Activated CD4-positive, alpha-beta T cell treated with anti-CD3 and anti-CD28 coated beads, Interleukin-2, Interleukin-4, amounts not matched to agents 100 ng/mL and 50 ng/mL, durations not matched to agents 16 hours and 8 hours (primary cell): ENCODE data around the gene GGACT.

Experiments used
- DNase-seq: peaks from one replicate; pipeline ENCODE4 v3.0.0-alpha.2; 2020; ENCODE audit warnings: low spot score

GGACT gene

DNA sequence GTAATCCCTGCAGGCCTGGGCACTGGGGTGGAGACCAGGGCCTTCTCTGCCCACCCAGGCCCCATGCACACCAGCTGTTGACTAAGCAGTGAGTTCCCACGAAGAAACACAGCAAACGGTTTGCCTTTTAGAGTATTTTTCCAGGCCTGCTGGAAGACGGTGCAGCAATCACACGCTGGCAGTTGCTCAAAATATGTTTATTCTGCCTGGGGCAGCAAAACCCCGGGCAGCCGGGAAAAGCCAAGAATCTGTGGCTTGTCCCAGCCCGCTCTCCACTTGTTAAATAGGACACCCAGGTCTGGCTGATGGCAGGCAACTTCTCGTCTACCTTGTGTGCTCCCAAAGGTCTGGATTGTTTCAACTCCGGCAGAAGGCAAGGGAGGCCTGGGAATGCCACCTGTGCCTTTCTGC is 40.8 kb downstream of the GGACT start:
- no peak for DNase-seq

GRCh38 chr13:100546713-100547405 is 41.7 kb downstream of the GGACT start:
- no peak for DNase-seq

- no peak for DNase-seq
These were observed 42.9 kb downstream of the GGACT start for GRCh38 chr13:100545684-100546061.

- no peak for DNase-seq
These were observed 43.5 kb downstream of the GGACT start for GRCh38 chr13:100544866-100545683.

DNA sequence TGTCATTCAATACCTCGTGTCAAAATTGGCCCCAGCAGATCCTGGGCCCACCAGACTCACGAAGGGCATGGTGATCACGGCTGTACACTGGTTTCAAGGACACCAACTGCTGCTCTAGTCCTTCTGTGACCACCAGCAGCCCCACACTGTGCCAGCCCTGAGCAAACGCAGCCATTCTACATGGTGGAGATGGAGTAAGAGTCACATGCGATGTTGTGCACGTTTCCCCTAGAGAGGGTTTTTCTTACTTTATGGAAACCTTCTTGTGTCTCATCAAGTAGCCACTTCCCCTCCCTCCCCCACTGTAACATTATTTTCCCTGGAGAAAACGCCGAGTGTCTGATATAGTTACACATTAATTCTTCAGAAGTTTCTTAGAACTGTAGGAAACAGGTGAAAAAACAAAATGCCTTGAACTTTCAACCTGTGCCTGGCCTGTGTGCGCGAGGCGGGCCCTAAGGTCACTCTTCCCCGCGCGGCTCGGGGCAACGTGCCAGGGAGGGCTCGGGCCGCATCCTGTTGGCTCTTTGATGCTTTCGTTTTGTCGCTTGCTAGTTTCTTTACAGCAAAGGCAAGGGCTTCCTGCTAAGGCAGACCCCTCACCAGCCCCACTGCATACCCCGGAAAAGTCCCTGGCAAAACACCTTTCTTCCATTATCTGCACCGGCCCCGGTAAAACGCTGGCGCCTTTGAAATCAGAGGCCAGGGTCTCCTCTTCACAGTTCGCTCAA is 44.6 kb downstream of the GGACT start:
- DNase-seq = no peak

DNA sequence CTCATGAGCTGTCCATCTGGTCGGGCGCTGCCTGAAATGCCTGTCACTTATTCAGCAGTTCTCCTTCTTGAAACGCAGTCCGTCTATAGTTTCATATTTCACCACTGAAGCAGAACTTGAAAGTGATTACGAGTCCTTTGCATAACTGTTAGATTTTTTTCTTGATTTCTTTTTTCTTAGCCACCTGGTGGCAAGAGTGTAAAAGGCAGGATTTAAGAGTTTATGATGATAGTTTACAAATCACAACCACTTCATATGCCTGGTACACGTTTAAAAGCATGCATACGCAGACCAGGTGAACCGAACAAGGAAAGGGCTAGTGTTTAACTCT is 45.8 kb downstream of the GGACT start:
- DNase-seq = peak; percentile 42

GRCh38 chr13:100541897-100542825 is 46.4 kb downstream of the GGACT start:
- DNase-seq = no peak

DNA sequence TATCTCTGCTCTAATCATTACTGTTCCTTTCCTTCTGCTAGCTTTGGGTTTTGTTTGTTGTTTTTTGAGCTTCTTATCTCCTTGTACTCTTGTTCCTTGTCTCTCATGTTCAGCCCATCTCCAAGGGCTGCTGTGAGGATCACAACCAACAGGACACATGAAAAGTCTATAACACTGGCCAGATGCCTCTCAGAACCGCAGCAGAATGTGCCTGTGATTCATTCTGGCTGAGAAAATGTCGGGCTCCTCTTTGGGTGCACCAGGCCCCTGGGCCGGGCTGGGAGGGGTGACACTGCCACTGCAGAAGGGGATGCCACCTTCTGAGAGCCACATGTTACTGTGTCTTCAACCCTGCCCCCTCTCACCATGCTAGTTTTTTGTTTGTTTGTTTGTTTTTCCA is 48.0 kb downstream of the GGACT start:
- no peak for DNase-seq

DNA sequence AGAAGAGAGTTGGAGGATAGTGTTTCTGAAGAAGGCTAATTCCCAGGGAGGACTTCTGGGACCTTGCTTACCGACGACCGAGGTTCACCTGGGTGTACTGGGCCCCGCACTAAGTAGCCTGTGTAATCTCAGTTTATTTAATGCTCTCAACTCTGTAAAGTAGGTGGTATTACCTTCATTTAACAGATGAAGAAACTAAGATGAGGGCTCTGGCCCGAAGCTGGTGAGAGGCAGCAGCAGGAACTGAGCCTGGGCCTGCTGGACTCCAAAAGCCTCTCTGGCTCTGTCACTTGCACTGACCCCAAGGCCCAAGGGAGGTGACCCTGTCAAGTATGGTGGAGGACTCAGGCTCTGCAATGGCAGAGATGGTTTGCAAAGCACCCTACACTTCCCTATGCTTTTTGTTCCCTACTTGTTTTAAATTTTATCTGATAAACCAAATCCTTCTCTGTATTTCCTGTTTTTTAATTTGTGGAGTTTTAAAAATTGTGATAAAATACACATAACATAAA is 50.6 kb downstream of the GGACT start:
- DNase-seq = no peak

DNA sequence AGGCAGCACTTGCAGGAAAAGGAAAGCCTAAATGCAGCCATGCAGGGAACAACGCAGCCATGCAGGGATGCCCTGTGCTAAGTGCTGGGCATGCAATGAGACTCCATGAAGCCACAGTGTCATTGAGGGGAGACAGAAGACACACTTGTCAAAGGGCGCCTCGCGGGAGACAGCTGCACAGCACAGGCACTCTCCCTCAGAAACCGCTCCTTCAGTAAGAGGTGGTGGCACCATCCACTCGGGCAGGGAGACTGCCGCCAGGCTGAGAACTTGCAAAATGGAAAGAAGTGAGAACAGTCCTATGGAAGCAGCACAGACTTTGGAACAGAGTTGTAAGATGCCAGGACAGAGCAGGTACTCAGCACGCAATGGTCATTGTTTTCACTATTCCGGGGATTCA is 51.1 kb downstream of the GGACT start:
- DNase-seq = no peak

DNA sequence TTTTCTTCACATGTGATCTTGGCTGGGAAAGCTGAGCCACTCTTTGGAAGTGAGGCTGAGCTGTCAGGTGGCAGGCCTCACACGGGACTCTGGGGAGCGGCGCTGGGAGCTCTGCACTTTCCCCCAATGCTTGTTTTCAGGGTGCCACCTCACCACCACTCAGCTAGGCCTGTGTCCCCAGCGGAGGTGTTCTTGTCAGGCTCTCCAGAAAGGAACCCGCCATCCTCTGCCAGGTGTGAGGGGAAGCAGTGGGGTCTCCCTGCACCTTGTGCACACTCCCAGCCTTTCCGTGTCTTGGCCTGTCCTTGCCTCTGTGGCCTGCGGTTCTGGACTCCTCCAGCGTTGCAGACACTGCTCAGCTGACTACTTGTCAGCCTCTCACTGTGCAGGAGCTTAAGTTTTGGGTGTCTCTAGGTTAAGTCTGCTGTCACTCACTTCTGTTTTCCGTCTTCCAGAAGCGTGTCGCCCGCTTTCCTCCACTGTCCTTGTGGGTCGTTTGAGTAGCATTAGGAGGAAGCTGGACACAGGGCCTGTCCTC is 51.9 kb downstream of the GGACT start:
- DNase-seq = no peak

DNA sequence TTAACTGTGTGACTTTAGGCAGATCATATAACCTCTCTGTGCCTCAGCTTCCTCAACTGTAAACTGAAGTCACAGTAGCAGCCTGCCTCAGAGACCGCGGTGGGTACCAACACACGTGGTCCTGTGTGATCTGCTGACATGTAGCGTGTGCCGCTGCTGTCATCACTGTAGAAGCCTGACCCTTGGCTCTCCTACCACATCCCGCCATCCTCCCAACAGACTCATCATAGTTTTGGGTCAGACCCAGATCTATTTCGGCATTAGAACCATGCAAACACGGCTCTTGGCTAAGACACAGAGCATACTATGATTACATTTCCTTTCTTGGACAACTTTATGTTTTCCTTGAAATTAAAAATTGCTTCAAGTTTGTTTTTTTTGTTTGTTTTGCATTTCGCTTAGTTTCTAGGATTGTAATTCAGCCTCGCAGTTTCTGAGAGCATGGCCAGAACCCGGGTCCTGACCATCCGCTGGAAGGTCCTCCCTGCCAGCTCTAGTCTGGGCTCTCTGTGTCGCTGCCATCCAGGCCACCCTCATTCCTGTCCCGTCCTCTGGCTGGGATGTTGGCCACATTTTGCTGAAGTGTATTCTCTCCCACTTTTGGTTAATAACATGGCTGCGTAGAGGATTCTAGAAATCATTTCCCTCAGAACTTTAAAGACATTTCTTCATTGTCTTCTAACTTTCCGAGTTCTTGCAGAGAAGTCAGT is 53.0 kb downstream of the GGACT start:
- DNase-seq = no peak

DNA sequence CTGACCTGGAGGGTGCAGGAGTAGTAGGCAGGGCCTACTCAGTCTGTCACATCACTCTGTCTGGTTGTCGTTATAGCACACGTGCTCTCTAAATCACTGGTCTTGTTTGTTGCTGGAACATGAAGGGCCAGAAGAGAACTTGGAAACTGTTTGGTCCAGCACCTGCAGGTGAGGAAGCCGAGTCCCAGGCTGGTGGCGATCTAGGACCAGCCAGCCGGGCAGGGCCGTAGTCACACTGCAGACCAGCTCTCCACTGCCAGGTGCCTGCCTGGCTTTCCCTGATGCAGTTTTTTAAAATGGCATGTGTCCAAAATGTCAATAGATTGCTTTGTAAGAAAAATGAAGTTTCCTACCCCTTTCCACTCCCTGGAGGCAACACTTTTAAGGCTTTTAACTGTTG is 53.7 kb downstream of the GGACT start:
- no peak for DNase-seq

GRCh38 chr13:100534147-100534843 is 54.3 kb downstream of the GGACT start:
- no peak for DNase-seq

DNA sequence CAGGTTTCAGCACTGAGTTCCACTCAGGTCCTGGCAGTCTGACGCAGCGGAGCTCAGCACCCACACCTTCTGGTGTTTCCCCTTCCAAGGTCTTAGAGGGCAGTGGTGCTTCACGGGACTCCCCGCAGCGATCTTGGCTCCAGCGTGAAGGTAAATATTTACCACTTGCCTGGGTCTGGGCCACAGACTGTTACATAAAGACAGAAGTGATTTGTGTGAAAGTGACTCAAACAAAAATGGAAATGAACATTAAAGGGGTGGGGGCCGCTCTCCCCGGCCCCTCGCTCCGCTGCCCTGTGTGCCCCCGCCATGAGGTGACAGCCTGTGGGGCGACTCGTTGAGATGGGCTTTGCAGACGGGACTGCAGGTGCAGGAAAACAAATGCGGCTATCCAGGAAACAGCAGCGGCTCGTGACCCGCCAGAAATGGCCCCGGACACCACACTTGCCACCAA is 55.0 kb downstream of the GGACT start:
- DNase-seq = no peak

DNA sequence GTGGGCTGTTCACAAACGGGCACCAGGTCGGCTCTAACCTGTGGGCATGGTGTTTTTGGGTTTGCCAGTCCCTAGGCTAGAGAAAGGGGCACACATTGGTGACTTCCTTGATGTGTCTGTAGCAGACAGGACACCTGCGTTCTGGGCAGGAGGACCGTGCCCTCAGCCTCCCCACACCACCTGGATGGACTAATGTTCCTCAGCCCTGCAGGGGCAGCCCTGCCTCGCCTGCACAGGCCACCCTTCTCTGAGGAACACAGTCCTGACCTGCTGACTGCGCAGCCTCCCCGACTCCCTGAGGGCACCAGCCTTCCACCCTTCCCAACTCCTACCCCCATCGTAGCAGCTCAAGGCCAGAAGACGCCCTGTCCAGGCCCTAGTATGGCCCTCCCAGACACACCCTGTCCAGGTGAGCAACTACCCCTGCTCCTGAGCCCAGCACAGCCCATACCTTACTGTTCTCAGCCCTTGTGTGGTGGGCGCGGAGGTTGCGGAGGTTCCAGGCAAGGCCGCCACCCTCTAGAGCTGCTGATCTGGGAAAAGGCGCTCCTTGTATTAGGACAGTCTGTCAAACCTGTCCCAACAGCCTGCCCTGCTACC is 55.7 kb downstream of the GGACT start:
- DNase-seq = no peak

- DNase-seq = no peak
These were observed 56.4 kb downstream of the GGACT start for GRCh38 chr13:100532090-100532766.

DNA sequence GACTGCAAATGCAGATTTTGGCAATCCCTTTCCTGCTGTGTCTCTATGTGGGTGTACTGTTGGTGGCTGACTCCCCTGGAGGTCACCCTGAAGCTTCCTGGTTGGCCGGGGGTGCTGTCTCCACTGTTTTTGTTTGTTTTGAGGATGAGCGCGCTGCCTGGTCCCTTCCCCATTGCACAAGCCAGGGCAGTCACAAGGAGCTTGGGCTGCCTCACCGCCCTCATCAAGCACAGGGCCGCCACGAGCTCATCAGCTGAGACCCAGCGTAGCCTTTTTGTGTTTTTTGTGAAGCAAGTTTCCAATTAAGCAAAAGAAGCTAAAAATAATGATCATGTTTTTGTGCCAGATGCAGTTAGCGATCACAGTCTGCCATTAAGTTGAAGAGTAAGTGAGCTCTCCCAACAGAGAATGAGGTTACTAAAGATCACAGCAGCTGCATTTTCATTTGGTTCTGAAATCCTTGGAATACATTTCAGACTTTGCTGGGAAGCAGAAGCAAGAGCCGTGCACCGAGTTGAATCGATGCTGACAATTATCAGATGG is 57.8 kb downstream of the GGACT start:
- DNase-seq = no peak
